Sigmoid colon (tissue), 3 donors: Measurements from ENCODE around the gene AFDN.

Experiments used
- POLR2A ChIP-seq, 2 donors: fragments of 450-650 bp; IDR thresholded peaks; one replicate each; pipeline ENCODE4 v1.6.1; 2016; ENCODE audit warnings: antibody characterized with exemption in 2 of 2, mild to moderate bottlenecking in 2 of 2, moderate library complexity in 2 of 2
- TF ChIP-seq, protein P1 (sequence below), 4 experiments: fragments of 450-650 bp in 3 of 4; fragments of 200-600 bp in 1 of 4; IDR thresholded peaks; one replicate each; pipeline ENCODE4 v1.5.1; 2016 to 2019; ENCODE audit warnings: antibody characterized with exemption in 4 of 4, mild to moderate bottlenecking in 3 of 4, moderate library complexity in 2 of 4

GRCh38 chr6:167778497-167779128, 48.1 kb upstream of the AFDN start:
- TF ChIP-seq, protein P1, sequence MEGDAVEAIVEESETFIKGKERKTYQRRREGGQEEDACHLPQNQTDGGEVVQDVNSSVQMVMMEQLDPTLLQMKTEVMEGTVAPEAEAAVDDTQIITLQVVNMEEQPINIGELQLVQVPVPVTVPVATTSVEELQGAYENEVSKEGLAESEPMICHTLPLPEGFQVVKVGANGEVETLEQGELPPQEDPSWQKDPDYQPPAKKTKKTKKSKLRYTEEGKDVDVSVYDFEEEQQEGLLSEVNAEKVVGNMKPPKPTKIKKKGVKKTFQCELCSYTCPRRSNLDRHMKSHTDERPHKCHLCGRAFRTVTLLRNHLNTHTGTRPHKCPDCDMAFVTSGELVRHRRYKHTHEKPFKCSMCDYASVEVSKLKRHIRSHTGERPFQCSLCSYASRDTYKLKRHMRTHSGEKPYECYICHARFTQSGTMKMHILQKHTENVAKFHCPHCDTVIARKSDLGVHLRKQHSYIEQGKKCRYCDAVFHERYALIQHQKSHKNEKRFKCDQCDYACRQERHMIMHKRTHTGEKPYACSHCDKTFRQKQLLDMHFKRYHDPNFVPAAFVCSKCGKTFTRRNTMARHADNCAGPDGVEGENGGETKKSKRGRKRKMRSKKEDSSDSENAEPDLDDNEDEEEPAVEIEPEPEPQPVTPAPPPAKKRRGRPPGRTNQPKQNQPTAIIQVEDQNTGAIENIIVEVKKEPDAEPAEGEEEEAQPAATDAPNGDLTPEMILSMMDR (IDR thresholded peaks at IDR 0.05), result no peak
- TF ChIP-seq POLR2A (IDR thresholded peaks at IDR 0.05), result no peak
